Neutrophil (primary cell): ENCODE results near the gene ARNT2.

Experiments
- H3K27ac ChIP-seq: fragments of 200-600 bp; sonication (generic); 2 replicates; pipeline ENCODE4 v1.5.1; 2016; ENCODE audit warnings: mild to moderate bottlenecking, moderate library complexity
- H3K27me3 ChIP-seq: fragments of 200-600 bp; sonication (generic); 2 replicates; pipeline ENCODE4 v1.6.0; 2016; ENCODE audit warnings: mild to moderate bottlenecking
- H3K36me3 ChIP-seq: fragments of 200-600 bp; sonication (generic); 2 replicates; pipeline ENCODE4 v1.5.1; 2017
- H3K4me1 ChIP-seq, 2 experiments: fragments of 200-600 bp in 1 of 2; sonication (generic) in 1 of 2; 1 replicate in 1 of 2; 2 replicates in 1 of 2; pipeline versions ENCODE4 v1.5.1 to v1.6.1; 2013 to 2016; ENCODE audit warnings: low read depth in 1 of 2, low read length in 1 of 2, mild to moderate bottlenecking in 1 of 2, moderate library complexity in 1 of 2; ENCODE audit not compliant: control insufficient read depth in 1 of 2, insufficient read depth in 1 of 2
- H3K4me3 ChIP-seq, 2 experiments: fragments of 200-600 bp in 1 of 2; sonication (generic) in 1 of 2; 1 replicate in 1 of 2; 2 replicates in 1 of 2; pipeline ENCODE4 v1.5.1; 2013 to 2016; ENCODE audit warnings: low read depth in 1 of 2, low read length in 1 of 2, mild to moderate bottlenecking in 1 of 2, moderate library complexity in 1 of 2
- H3K9me3 ChIP-seq: fragments of 200-600 bp; sonication (generic); 2 replicates; pipeline ENCODE4 v1.5.1; 2016
- TF ChIP-seq, protein P1 (sequence below): fragments of 200-600 bp; sonication (generic); IDR thresholded peaks from 2 replicates; pipeline ENCODE4 v1.5.1; 2016; ENCODE audit warnings: antibody characterized with exemption

ARNT2 gene

DNA sequence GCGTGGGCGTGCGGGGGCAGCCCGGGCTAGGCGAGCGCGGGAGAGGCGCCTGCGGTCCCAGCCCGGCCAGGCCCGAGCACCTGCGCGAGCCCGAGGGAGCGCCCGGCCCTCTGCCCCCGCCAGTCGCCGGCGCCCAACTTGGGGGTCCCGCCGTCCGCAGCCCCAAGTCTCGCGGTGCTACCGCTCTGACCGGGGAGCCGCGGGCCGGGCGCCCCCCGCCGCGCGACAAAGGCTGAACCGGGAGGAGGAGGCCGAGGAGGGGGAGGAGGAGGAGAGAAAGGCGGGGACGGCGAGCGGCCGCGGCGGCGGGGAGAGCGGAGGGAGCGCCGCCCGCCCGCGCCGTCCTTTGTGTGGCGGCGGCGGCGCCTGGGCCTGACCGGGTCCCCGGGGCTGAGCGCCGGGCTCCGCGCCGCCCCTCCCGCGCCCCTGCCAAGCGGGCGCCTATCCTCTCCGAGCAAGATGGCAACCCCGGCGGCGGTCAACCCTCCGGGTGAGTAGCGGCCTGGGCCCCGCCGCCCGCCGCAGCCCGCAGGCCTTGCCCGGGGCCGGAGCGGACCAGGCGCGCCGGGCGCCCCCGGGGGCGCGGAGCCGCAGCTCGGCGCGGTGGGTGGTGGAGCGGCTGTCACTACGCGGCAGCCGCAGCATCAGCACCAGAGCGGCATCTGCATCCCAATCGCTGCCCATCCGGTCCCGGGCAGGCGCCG is at the start of gene ARNT2:
Gene ARNT2 (plus strand): TSS at position 326 of the 704 bp plus-strand sequence. CDS start 134 bp downstream, at position 460.
- H3K4me1 ChIP-seq: peaks cover 4 to 21% of the 10 kb centered on the region in 2 experiments
- H3K27ac ChIP-seq: no peak within 1 kb of the TSS
- H3K36me3 ChIP-seq: no peaks in the 10 kb centered on the region
- H3K4me3 ChIP-seq: no peak within 1 kb of the TSS
- peaks cover 100% of the 10 kb centered on the region for H3K27me3 ChIP-seq
- TF ChIP-seq, protein P1, sequence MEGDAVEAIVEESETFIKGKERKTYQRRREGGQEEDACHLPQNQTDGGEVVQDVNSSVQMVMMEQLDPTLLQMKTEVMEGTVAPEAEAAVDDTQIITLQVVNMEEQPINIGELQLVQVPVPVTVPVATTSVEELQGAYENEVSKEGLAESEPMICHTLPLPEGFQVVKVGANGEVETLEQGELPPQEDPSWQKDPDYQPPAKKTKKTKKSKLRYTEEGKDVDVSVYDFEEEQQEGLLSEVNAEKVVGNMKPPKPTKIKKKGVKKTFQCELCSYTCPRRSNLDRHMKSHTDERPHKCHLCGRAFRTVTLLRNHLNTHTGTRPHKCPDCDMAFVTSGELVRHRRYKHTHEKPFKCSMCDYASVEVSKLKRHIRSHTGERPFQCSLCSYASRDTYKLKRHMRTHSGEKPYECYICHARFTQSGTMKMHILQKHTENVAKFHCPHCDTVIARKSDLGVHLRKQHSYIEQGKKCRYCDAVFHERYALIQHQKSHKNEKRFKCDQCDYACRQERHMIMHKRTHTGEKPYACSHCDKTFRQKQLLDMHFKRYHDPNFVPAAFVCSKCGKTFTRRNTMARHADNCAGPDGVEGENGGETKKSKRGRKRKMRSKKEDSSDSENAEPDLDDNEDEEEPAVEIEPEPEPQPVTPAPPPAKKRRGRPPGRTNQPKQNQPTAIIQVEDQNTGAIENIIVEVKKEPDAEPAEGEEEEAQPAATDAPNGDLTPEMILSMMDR: no peak
- no peaks in the 10 kb centered on the region for H3K9me3 ChIP-seq

DNA sequence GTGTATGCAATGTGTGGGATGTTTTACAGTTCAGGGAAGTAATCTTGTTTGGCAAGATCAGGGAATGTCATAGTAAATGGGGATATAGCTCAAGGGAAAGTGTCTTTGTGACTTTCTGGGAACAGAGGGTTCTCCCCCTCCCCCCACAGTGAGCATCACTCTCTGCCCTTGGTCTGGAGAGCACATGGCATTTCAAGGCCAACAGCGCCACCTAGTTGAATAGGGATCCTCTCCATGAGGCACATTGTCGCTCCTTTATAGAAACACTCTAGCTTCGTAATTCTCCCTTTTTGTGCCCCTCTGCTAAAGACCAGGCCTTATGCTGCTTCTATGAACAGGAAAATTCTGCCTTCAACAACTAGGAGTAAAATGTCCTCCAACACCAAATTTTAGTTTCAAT is 37.1 kb upstream of the ARNT2 start:
- H3K36me3 ChIP-seq: no peaks in the 10 kb centered on the region
- no peak overlapping the region for H3K4me3 ChIP-seq
- no peaks in the 10 kb centered on the region for H3K27me3 ChIP-seq
- TF ChIP-seq, protein P1: no peak
- no peaks in the 10 kb centered on the region for H3K4me1 ChIP-seq
- H3K9me3 ChIP-seq: peaks cover 20% of the 10 kb centered on the region
- H3K27ac ChIP-seq: no peak overlapping the region

DNA sequence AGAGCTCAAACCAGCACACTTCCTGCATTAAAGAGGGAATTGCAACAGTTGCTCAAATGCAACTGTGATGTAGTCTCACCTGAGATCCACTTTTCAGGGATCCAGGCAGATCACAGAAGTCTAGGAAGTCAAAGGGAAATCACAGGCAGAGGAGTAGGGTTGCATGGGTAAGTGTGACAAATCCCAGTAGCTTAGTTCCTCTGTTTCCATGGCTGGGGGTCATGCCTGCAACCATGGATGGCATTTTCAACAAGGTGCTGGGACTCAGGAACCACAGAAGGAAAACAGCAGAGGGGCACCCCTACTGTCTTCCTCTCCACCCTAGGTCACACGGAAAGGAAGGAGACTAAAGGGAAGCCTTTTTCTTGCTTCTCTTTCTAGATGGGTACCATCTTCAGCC is 36.5 kb upstream of the ARNT2 start:
- Histone ChIP-seq H3K36me3 (no peaks in the 10 kb centered on the region), H3K4me3 (no peak overlapping the region), H3K4me1 (no peaks in the 10 kb centered on the region), H3K27me3 (no peaks in the 10 kb centered on the region), H3K9me3 (peaks cover 20% of the 10 kb centered on the region), H3K27ac (no peak overlapping the region)
- TF ChIP-seq, protein P1: no peak

DNA sequence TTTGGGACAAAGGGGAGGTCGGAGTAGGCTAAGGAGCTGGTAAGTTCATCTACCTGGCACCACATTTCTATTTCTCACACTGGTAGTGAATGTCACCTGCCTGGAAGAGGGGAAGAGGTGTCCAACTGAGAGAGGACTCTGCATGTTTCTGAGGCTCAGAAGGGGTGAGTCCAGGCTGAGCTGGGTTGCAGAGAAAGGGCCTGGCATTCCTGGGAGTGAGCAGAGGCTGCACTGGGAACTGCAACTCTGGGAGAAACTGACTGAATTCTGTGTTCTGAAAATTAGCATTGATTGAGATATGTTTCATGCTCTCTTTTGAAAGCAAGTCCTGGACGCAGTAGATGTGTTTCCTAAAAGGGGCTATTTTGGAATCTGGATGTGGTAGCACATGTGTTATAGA is 32.3 kb upstream of the ARNT2 start:
- TF ChIP-seq, protein P1: no peak
- H3K4me1 ChIP-seq: no peaks in the 10 kb centered on the region
- peaks cover 14% of the 10 kb centered on the region for H3K9me3 ChIP-seq
- H3K36me3 ChIP-seq: no peaks in the 10 kb centered on the region
- H3K27me3 ChIP-seq: peaks cover 6% of the 10 kb centered on the region
- no peak overlapping the region for H3K27ac ChIP-seq
- no peak overlapping the region for H3K4me3 ChIP-seq

DNA sequence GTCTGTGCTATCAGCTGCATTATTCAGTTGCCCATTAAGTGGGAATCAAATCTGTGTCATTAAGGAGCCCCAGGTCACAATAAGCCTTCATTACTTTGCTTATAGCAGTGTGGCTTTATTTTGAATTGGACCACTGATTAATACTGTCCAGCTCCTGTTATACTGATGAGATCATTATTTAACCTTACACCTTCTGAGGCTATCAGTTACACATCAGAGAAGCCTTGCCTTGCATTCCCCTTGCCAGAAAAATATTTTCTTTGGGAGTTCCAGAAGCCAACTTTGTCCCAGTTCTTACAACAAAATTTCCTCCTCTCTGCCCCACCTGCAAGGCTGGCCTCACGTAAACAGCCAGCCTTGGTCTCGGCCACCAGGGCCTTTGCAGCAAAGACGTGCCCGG is 29.7 kb upstream of the ARNT2 start:
- H3K9me3 ChIP-seq: no peaks in the 10 kb centered on the region
- H3K27ac ChIP-seq: no peak overlapping the region
- peaks cover 21% of the 10 kb centered on the region for H3K27me3 ChIP-seq
- H3K4me1 ChIP-seq: no peaks in the 10 kb centered on the region
- H3K4me3 ChIP-seq: no peak overlapping the region
- TF ChIP-seq, protein P1: no peak
- no peaks in the 10 kb centered on the region for H3K36me3 ChIP-seq
